Measurements from ENCODE around the gene CHEK1. TPM values are rescaled to one million over a fixed set of nuclear protein-coding genes. Genes with fewer than 3 reads are reported as not detected.

The CHEK1 gene
- total RNA-seq, 2 donors from 2014 or later, result 7.9 to 16.0 TPM

GRCh38 chr11:125600663-125601062, 24.3 kb upstream of the CHEK1 start:
- H3K9me3 ChIP-seq (ENCODE audit: control insufficient read depth, low read length, poor library complexity, severe bottlenecking), result no peaks in the 10 kb centered on the region
- DNase-seq (no peak), ATAC-seq (no peak)
- H3K27ac Mint-ChIP-seq, result peak overlapping the region; percentile 41
- no peak overlapping the region for H3K4me3 Mint-ChIP-seq
- H3K36me3 Mint-ChIP-seq (ENCODE audit: low read depth), result peaks cover 13% of the 10 kb centered on the region
- H3K4me1 Mint-ChIP-seq, result peaks cover 15% of the 10 kb centered on the region
- no peaks in the 10 kb centered on the region for H3K27me3 Mint-ChIP-seq

GRCh38 chr11:125603207-125603606, 21.8 kb upstream of the CHEK1 start:
- ATAC-seq (no peak), DNase-seq (no peak)
- Mint-ChIP-seq H3K27ac (no peak overlapping the region), H3K36me3 (ENCODE audit: low read depth) (peaks cover 21% of the 10 kb centered on the region), H3K4me3 (no peak overlapping the region), H3K27me3 (no peaks in the 10 kb centered on the region), H3K4me1 (peaks cover 8% of the 10 kb centered on the region)
- H3K9me3 ChIP-seq (ENCODE audit: control insufficient read depth, low read length, poor library complexity, severe bottlenecking), result no peaks in the 10 kb centered on the region

- peaks cover 15% of the 10 kb centered on the region for H3K4me1 Mint-ChIP-seq
- peaks cover 31% of the 10 kb centered on the region for H3K36me3 Mint-ChIP-seq (ENCODE audit: low read depth)
- no peaks in the 10 kb centered on the region for H3K9me3 ChIP-seq (ENCODE audit: control insufficient read depth, low read length, poor library complexity, severe bottlenecking)
- no peak overlapping the region for H3K4me3 Mint-ChIP-seq
- DNase-seq (no peak), ATAC-seq (no peak)
- H3K27me3 Mint-ChIP-seq, result no peaks in the 10 kb centered on the region
- no peak overlapping the region for H3K27ac Mint-ChIP-seq
Observed at GRCh38 chr11:125605417-125605816, 19.5 kb upstream of the CHEK1 start.

- Mint-ChIP-seq H3K27me3 (no peaks in the 10 kb centered on the region), H3K4me3 (no peak overlapping the region), H3K4me1 (peaks cover 14% of the 10 kb centered on the region), H3K27ac (no peak overlapping the region), H3K36me3 (ENCODE audit: low read depth) (peaks cover 33% of the 10 kb centered on the region)
- ATAC-seq (no peak), DNase-seq (no peak)
- no peaks in the 10 kb centered on the region for H3K9me3 ChIP-seq (ENCODE audit: control insufficient read depth, low read length, poor library complexity, severe bottlenecking)
Observed at GRCh38 chr11:125609545-125609944, 15.4 kb upstream of the CHEK1 start.

- Mint-ChIP-seq H3K36me3 (ENCODE audit: low read depth) (peaks cover 5% of the 10 kb centered on the region), H3K27ac (peak overlapping the region; percentile 16), H3K27me3 (no peaks in the 10 kb centered on the region), H3K4me1 (no peaks in the 10 kb centered on the region), H3K4me3 (no peak overlapping the region)
- H3K9me3 ChIP-seq (ENCODE audit: control insufficient read depth, low read length, poor library complexity, severe bottlenecking), result no peaks in the 10 kb centered on the region
- ATAC-seq, result no peak
- no peak for DNase-seq
Observed at GRCh38 chr11:125618383-125618782, 6.6 kb upstream of the CHEK1 start.

GRCh38 chr11:125621995-125622394, 3.0 kb upstream of the CHEK1 start:
- no peak for ATAC-seq
- Mint-ChIP-seq H3K36me3 (ENCODE audit: low read depth) (peaks cover 2% of the 10 kb centered on the region), H3K27ac (no peak overlapping the region), H3K27me3 (no peaks in the 10 kb centered on the region), H3K4me3 (no peak overlapping the region), H3K4me1 (peaks cover 18% of the 10 kb centered on the region)
- DNase-seq, result no peak
- H3K9me3 ChIP-seq (ENCODE audit: control insufficient read depth, low read length, poor library complexity, severe bottlenecking), result no peaks in the 10 kb centered on the region

GRCh38 chr11:125623064-125623463, 1.9 kb upstream of the CHEK1 start:
- ATAC-seq (no peak), DNase-seq (no peak)
- H3K9me3 ChIP-seq (ENCODE audit: control insufficient read depth, low read length, poor library complexity, severe bottlenecking), result no peaks in the 10 kb centered on the region
- Mint-ChIP-seq H3K27ac (peak overlapping the region; percentile 51), H3K27me3 (no peaks in the 10 kb centered on the region), H3K4me1 (peaks cover 24% of the 10 kb centered on the region), H3K36me3 (ENCODE audit: low read depth) (peaks cover 2% of the 10 kb centered on the region), H3K4me3 (no peak overlapping the region)

- peak overlapping the region; percentile 99 for H3K27ac Mint-ChIP-seq
- ATAC-seq, result no peak
- no peak for DNase-seq
- peaks cover 24% of the 10 kb centered on the region for H3K4me1 Mint-ChIP-seq
- H3K9me3 ChIP-seq (ENCODE audit: control insufficient read depth, low read length, poor library complexity, severe bottlenecking), result no peaks in the 10 kb centered on the region
- H3K27me3 Mint-ChIP-seq, result no peaks in the 10 kb centered on the region
- H3K36me3 Mint-ChIP-seq (ENCODE audit: low read depth), result peaks cover 2% of the 10 kb centered on the region
- H3K4me3 Mint-ChIP-seq, result peak overlapping the region; percentile 100
Observed at GRCh38 chr11:125625225-125625629, 264 bp downstream of the CHEK1 start.

- H3K9me3 ChIP-seq (ENCODE audit: control insufficient read depth, low read length, poor library complexity, severe bottlenecking), result no peaks in the 10 kb centered on the region
- no peaks in the 10 kb centered on the region for H3K27me3 Mint-ChIP-seq
- H3K27ac Mint-ChIP-seq, result peak overlapping the region; percentile 99
- DNase-seq (peak; percentile 66 to 77 (median 69)), ATAC-seq (peak; percentile 95)
- peak overlapping the region; percentile 100 for H3K4me3 Mint-ChIP-seq
- peaks cover 24% of the 10 kb centered on the region for H3K4me1 Mint-ChIP-seq
- peaks cover 2% of the 10 kb centered on the region for H3K36me3 Mint-ChIP-seq (ENCODE audit: low read depth)
Observed at GRCh38 chr11:125625630-125626287, 796 bp downstream of the CHEK1 start.

GRCh38 chr11:125626288-125626950, 1.5 kb downstream of the CHEK1 start:
- Mint-ChIP-seq H3K27ac (peak overlapping the region; percentile 99), H3K27me3 (no peaks in the 10 kb centered on the region), H3K36me3 (ENCODE audit: low read depth) (peaks cover 2% of the 10 kb centered on the region), H3K4me1 (peaks cover 24% of the 10 kb centered on the region), H3K4me3 (peak overlapping the region; percentile 100)
- H3K9me3 ChIP-seq (ENCODE audit: control insufficient read depth, low read length, poor library complexity, severe bottlenecking), result no peaks in the 10 kb centered on the region
- peak in 2 of 3 donors; percentile 6 to 7 for DNase-seq
- ATAC-seq, result peak; percentile 36

GRCh38 chr11:125627236-125627910, 2.4 kb downstream of the CHEK1 start:
- H3K27ac Mint-ChIP-seq, result no peak overlapping the region
- H3K36me3 Mint-ChIP-seq (ENCODE audit: low read depth), result peaks cover 2% of the 10 kb centered on the region
- ATAC-seq (no peak), DNase-seq (no peak)
- no peaks in the 10 kb centered on the region for H3K27me3 Mint-ChIP-seq
- peak overlapping the region; percentile 100 for H3K4me3 Mint-ChIP-seq
- H3K4me1 Mint-ChIP-seq, result peaks cover 24% of the 10 kb centered on the region
- H3K9me3 ChIP-seq (ENCODE audit: control insufficient read depth, low read length, poor library complexity, severe bottlenecking), result no peaks in the 10 kb centered on the region

- Mint-ChIP-seq H3K36me3 (ENCODE audit: low read depth) (peaks cover 7% of the 10 kb centered on the region), H3K27ac (no peak overlapping the region), H3K27me3 (no peaks in the 10 kb centered on the region), H3K4me1 (peaks cover 12% of the 10 kb centered on the region), H3K4me3 (no peak overlapping the region)
- no peaks in the 10 kb centered on the region for H3K9me3 ChIP-seq (ENCODE audit: control insufficient read depth, low read length, poor library complexity, severe bottlenecking)
- no peak for DNase-seq
- no peak for ATAC-seq
Observed at GRCh38 chr11:125637840-125638239, 12.9 kb downstream of the CHEK1 start.

- no peaks in the 10 kb centered on the region for H3K27me3 Mint-ChIP-seq
- ATAC-seq (no peak), DNase-seq (no peak)
- H3K27ac Mint-ChIP-seq, result no peak overlapping the region
- H3K4me1 Mint-ChIP-seq, result peaks cover 12% of the 10 kb centered on the region
- peaks cover 7% of the 10 kb centered on the region for H3K36me3 Mint-ChIP-seq (ENCODE audit: low read depth)
- no peak overlapping the region for H3K4me3 Mint-ChIP-seq
- H3K9me3 ChIP-seq (ENCODE audit: control insufficient read depth, low read length, poor library complexity, severe bottlenecking), result no peaks in the 10 kb centered on the region
Observed at GRCh38 chr11:125638315-125638714, 13.4 kb downstream of the CHEK1 start.
